SU-DHL-6 (cell line): ENCODE results near the gene TAF13.

ENCODE experiments used
- EZH2phosphoT487 ChIP-seq: fragments of 200-600 bp; sonication (generic), shearing (Covaris generic); conservative IDR thresholded peaks from 2 replicates; pipeline ENCODE4 v1.6.1; 2018; ENCODE audit warnings: mild to moderate bottlenecking, antibody characterized with exemption, low read length, moderate library complexity, mixed read lengths
- TF ChIP-seq, protein P1 (sequence below): fragments of 200-600 bp; sonication (generic); IDR thresholded peaks from one replicate; pipeline ENCODE4 v1.5.1; 2017; ENCODE audit warnings: antibody characterized with exemption, mild to moderate bottlenecking, low read length, moderate library complexity; ENCODE audit not compliant: insufficient read depth, poor library complexity, severe bottlenecking

- TF ChIP-seq, protein P1, sequence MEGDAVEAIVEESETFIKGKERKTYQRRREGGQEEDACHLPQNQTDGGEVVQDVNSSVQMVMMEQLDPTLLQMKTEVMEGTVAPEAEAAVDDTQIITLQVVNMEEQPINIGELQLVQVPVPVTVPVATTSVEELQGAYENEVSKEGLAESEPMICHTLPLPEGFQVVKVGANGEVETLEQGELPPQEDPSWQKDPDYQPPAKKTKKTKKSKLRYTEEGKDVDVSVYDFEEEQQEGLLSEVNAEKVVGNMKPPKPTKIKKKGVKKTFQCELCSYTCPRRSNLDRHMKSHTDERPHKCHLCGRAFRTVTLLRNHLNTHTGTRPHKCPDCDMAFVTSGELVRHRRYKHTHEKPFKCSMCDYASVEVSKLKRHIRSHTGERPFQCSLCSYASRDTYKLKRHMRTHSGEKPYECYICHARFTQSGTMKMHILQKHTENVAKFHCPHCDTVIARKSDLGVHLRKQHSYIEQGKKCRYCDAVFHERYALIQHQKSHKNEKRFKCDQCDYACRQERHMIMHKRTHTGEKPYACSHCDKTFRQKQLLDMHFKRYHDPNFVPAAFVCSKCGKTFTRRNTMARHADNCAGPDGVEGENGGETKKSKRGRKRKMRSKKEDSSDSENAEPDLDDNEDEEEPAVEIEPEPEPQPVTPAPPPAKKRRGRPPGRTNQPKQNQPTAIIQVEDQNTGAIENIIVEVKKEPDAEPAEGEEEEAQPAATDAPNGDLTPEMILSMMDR, result no peak
- no peak for TF ChIP-seq EZH2phosphoT487
Measured at GRCh38 chr1:109095631-109096030, 19.8 kb upstream of the TAF13 start.
